SK-N-SH treated with all-trans-retinoic acid at 6 μM for 48 hours (cell line): ENCODE measurements around the gene GPC6.

Source experiments
- ARNTL ChIP-seq: fragments of 450-650 bp; formaldehyde crosslinking; IDR thresholded peaks from 2 replicates; pipeline ENCODE4 v1.5.0; 2020; ENCODE audit warnings: low read depth, mild to moderate bottlenecking, moderate library complexity, borderline replicate concordance
- BACH2 ChIP-seq: fragments of 250-450 bp; sonication (Bioruptor Pico); IDR thresholded peaks from 2 replicates; pipeline ENCODE4 v1.9.0; 2021; ENCODE audit warnings: mild to moderate bottlenecking, borderline replicate concordance
- ISL1 ChIP-seq: fragments of 250-450 bp; sonication (Bioruptor Pico); IDR thresholded peaks from 2 replicates; pipeline ENCODE4 v2.1.2; 2022; ENCODE audit warnings: mild to moderate bottlenecking, moderate library complexity
- PPARA ChIP-seq: fragments of 250-450 bp; sonication (Bioruptor Pico); IDR thresholded peaks from 2 replicates; pipeline ENCODE4 v1.5.0; 2020; ENCODE audit warnings: mild to moderate bottlenecking, borderline replicate concordance
- RARB ChIP-seq: fragments of 250-450 bp; sonication (Bioruptor Pico); IDR thresholded peaks from 2 replicates; pipeline ENCODE4 v1.8.0; 2021; ENCODE audit warnings: mild to moderate bottlenecking, moderate library complexity
- SNAI2 ChIP-seq: fragments of 250-450 bp; sonication (Bioruptor Pico); IDR thresholded peaks from 2 replicates; pipeline ENCODE4 v1.5.0; 2020; ENCODE audit warnings: mild to moderate bottlenecking, moderate library complexity
- ZNF8 ChIP-seq: fragments of 450-650 bp; formaldehyde crosslinking; IDR thresholded peaks from 2 replicates; pipeline ENCODE4 v1.5.0; 2020; ENCODE audit warnings: mild to moderate bottlenecking, moderate library complexity
- TF ChIP-seq, protein P1 (sequence below): fragments of 250-450 bp; sonication (Bioruptor Pico); IDR thresholded peaks from 2 replicates; pipeline ENCODE4 v1.5.0; 2020; ENCODE audit warnings: mild to moderate bottlenecking, moderate library complexity
- TF ChIP-seq, protein P2 (sequence below): fragments of 250-450 bp; sonication (Bioruptor Pico); IDR thresholded peaks from 2 replicates; pipeline ENCODE4 v1.5.1; 2020; ENCODE audit warnings: low read depth, mild to moderate bottlenecking, moderate library complexity
- TF ChIP-seq, protein P3 (sequence below): fragments of 250-450 bp; sonication (Bioruptor Pico); IDR thresholded peaks from 2 replicates; pipeline ENCODE4 v1.8.0; 2020; ENCODE audit warnings: mild to moderate bottlenecking, moderate library complexity, borderline replicate concordance

DNA sequence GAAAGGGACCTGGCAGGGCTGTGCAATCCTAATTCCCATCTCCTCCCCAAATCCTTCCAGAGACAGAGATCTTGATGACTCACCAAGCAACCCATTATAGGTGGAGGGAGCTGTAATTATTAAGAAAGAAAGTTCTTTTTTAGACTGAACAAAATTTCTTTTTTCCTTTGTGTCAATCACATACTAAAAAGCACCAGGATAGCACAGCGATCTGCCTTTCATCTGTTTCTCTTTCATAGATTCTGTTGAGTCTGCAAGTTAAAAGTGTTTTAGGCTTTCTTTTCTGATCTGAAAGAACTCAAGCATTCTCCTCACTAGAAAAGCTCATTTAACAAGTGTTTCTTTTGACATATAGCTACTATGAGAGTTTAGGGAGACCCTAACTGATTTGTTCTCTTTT, 1030.1 kb downstream of the GPC6 start:
- no peak for TF ChIP-seq ARNTL
- no peak for TF ChIP-seq ZNF8 (CRISPR knock-in tag)
- TF ChIP-seq, protein P1, sequence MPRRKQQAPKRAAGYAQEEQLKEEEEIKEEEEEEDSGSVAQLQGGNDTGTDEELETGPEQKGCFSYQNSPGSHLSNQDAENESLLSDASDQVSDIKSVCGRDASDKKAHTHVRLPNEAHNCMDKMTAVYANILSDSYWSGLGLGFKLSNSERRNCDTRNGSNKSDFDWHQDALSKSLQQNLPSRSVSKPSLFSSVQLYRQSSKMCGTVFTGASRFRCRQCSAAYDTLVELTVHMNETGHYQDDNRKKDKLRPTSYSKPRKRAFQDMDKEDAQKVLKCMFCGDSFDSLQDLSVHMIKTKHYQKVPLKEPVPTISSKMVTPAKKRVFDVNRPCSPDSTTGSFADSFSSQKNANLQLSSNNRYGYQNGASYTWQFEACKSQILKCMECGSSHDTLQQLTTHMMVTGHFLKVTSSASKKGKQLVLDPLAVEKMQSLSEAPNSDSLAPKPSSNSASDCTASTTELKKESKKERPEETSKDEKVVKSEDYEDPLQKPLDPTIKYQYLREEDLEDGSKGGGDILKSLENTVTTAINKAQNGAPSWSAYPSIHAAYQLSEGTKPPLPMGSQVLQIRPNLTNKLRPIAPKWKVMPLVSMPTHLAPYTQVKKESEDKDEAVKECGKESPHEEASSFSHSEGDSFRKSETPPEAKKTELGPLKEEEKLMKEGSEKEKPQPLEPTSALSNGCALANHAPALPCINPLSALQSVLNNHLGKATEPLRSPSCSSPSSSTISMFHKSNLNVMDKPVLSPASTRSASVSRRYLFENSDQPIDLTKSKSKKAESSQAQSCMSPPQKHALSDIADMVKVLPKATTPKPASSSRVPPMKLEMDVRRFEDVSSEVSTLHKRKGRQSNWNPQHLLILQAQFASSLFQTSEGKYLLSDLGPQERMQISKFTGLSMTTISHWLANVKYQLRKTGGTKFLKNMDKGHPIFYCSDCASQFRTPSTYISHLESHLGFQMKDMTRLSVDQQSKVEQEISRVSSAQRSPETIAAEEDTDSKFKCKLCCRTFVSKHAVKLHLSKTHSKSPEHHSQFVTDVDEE: no peak
- TF ChIP-seq RARB (CRISPR knock-in tag): no peak
- TF ChIP-seq, protein P2, sequence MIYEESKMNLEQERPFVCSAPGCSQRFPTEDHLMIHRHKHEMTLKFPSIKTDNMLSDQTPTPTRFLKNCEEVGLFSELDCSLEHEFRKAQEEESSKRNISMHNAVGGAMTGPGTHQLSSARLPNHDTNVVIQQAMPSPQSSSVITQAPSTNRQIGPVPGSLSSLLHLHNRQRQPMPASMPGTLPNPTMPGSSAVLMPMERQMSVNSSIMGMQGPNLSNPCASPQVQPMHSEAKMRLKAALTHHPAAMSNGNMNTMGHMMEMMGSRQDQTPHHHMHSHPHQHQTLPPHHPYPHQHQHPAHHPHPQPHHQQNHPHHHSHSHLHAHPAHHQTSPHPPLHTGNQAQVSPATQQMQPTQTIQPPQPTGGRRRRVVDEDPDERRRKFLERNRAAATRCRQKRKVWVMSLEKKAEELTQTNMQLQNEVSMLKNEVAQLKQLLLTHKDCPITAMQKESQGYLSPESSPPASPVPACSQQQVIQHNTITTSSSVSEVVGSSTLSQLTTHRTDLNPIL (CRISPR knock-in tag): no peak
- no peak for TF ChIP-seq BACH2 (CRISPR knock-in tag)
- no peak for TF ChIP-seq ISL1 (CRISPR knock-in tag)
- TF ChIP-seq, protein P3, sequence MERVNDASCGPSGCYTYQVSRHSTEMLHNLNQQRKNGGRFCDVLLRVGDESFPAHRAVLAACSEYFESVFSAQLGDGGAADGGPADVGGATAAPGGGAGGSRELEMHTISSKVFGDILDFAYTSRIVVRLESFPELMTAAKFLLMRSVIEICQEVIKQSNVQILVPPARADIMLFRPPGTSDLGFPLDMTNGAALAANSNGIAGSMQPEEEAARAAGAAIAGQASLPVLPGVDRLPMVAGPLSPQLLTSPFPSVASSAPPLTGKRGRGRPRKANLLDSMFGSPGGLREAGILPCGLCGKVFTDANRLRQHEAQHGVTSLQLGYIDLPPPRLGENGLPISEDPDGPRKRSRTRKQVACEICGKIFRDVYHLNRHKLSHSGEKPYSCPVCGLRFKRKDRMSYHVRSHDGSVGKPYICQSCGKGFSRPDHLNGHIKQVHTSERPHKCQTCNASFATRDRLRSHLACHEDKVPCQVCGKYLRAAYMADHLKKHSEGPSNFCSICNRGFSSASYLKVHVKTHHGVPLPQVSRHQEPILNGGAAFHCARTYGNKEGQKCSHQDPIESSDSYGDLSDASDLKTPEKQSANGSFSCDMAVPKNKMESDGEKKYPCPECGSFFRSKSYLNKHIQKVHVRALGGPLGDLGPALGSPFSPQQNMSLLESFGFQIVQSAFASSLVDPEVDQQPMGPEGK (CRISPR knock-in tag): no peak
- no peak for TF ChIP-seq SNAI2 (CRISPR knock-in tag)
- no peak for TF ChIP-seq PPARA (CRISPR knock-in tag)
